Measurements from ENCODE around the gene IRGC. TPM values are rescaled to one million over a fixed set of nuclear protein-coding genes. Genes with fewer than 3 reads are reported as not detected.

IRGC gene
- total RNA-seq, 3 donors from 2014 or later (not counting 1 experiment from before 2014, with no cell fraction given): not detected

DNA sequence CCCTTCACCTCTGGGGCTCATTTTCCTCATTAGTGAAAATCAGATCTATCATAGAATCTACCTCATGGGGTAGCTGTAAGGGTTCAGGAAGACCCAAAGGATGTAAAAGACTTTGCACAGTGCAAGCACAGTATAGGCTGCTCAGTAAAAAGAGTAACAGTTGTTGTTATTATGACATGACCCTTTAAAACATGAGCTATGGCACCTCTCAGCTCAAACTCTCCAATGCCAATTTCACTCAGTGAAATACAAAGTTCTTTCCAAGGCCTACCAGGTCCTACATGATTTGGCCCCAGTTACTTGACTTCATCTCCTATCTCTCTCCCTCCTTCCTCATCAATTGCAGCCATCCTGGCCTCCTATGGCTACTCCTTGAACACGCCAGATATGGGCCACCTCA is 34.0 kb downstream of the IRGC start:
- H3K27ac ChIP-seq (ENCODE audit: low read length): no peak overlapping the region
- H3K4me3 ChIP-seq (ENCODE audit: low read length): no peak overlapping the region
- 92% methylated on average over 1 of the region's 1 CpG for WGBS (ENCODE audit: insufficient coverage)
- Mint-ChIP-seq H3K4me1 (peaks cover 25 to 37% of the 10 kb centered on the region in 2 donors), H3K4me3 (no peak overlapping the region), H3K9me3 (no peaks in the 10 kb centered on the region), H3K36me3 (peaks cover 7% of the 10 kb centered on the region), H3K27me3 (ENCODE audit: low read depth in 2 of 2) (peaks cover 0 to 2% of the 10 kb centered on the region in 2 donors), H3K27ac (no peak overlapping the region)
- H3K4me1 ChIP-seq (ENCODE audit: control insufficient read depth, insufficient read depth, low read length): peaks cover 15% of the 10 kb centered on the region
- TF ChIP-seq, protein P1, sequence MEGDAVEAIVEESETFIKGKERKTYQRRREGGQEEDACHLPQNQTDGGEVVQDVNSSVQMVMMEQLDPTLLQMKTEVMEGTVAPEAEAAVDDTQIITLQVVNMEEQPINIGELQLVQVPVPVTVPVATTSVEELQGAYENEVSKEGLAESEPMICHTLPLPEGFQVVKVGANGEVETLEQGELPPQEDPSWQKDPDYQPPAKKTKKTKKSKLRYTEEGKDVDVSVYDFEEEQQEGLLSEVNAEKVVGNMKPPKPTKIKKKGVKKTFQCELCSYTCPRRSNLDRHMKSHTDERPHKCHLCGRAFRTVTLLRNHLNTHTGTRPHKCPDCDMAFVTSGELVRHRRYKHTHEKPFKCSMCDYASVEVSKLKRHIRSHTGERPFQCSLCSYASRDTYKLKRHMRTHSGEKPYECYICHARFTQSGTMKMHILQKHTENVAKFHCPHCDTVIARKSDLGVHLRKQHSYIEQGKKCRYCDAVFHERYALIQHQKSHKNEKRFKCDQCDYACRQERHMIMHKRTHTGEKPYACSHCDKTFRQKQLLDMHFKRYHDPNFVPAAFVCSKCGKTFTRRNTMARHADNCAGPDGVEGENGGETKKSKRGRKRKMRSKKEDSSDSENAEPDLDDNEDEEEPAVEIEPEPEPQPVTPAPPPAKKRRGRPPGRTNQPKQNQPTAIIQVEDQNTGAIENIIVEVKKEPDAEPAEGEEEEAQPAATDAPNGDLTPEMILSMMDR (IDR thresholded peaks at IDR 0.05): no peak
- no peak for DNase-seq
- no peak for ATAC-seq
- H3K27me3 ChIP-seq (ENCODE audit: control insufficient read depth, insufficient read depth, low read length): no peaks in the 10 kb centered on the region
- intact Hi-C loops (cut with micrococcal nuclease): no loop called here
- no peaks in the 10 kb centered on the region for H3K9me3 ChIP-seq (ENCODE audit: control insufficient read depth, insufficient read depth, low read length)
- peaks cover 49% of the 10 kb centered on the region for H3K36me3 ChIP-seq (ENCODE audit: control insufficient read depth, insufficient read depth, low read length)

DNA sequence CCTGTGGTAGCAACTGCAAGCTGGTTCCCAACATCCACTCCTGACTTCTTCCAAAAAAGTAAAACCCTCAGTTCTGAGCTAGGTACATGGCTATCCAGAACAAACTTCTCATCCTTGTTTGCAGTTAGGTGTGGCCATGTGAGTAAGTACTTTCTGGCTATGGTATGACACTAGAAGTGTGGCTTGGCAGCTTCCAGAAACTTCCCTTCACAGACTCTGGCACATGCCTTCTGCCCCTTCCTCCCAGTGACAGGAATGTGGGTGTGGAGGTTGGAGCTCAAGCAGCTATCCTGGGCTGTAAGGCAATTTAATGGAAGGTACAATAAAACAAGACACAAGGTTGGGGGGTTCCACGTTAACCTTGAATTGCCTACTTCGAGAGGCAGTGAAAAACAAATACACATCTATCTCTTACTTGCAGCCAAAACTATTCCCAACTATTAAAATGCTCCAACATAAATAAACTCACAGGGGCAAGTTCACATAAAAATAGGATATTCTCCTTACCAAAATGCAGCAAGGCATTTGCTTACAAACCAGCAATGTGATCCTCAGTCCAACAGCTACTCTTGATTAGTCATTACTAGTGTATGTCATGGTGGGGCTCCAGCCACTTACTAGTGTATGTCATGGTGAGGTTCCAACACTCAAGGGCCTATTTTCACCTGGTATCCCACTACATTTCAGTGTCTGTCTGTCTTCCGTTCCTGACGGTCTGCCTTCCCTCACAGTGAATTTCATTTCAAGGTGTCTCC is 35.8 kb downstream of the IRGC start:
- Mint-ChIP-seq H3K27me3 (ENCODE audit: low read depth in 2 of 2) (peaks cover 0 to 2% of the 10 kb centered on the region in 2 donors), H3K9me3 (no peaks in the 10 kb centered on the region), H3K4me1 (peaks cover 31 to 41% of the 10 kb centered on the region in 2 donors), H3K4me3 (no peak overlapping the region), H3K27ac (no peak overlapping the region), H3K36me3 (peaks cover 7% of the 10 kb centered on the region)
- intact Hi-C loops (cut with micrococcal nuclease): no loop called here
- no peak overlapping the region for H3K4me3 ChIP-seq (ENCODE audit: low read length)
- DNase-seq (no peak), ATAC-seq (no peak)
- TF ChIP-seq, protein P1 (IDR thresholded peaks at IDR 0.05): no peak
- 97% methylated on average over 2 of the region's 4 CpGs for WGBS (ENCODE audit: insufficient coverage)
- peaks cover 25% of the 10 kb centered on the region for H3K4me1 ChIP-seq (ENCODE audit: control insufficient read depth, insufficient read depth, low read length)
- H3K27ac ChIP-seq (ENCODE audit: low read length): no peak overlapping the region
- no peaks in the 10 kb centered on the region for H3K9me3 ChIP-seq (ENCODE audit: control insufficient read depth, insufficient read depth, low read length)
- no peaks in the 10 kb centered on the region for H3K27me3 ChIP-seq (ENCODE audit: control insufficient read depth, insufficient read depth, low read length)
- peaks cover 37% of the 10 kb centered on the region for H3K36me3 ChIP-seq (ENCODE audit: control insufficient read depth, insufficient read depth, low read length)

DNA sequence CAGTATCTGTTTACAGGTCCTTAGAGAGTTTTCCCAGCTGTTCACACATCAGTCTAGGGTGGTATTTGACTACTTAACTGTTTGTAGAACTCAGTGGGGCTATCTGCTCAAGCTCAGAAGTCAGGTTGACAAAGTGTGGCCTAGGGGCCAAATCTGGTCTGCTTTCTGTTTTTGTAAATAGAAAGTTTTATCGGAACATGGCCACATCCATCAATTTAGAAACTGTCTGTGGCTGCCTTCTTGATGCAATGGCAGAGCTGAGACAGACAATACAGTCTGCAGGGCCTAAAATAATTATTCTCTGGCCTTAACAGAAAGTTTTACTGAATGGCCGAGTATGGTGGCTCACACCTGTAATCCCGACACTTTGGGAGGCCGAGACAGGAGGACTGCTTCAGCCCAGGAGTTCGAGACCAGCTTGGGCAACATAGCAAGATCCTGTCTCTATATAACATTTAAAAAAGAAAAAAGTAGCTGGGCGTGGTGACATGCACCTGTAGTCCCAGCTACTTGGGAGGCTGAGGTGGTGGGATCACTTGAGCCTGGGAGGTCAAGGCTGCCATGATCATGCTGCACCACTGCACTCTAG is 36.5 kb downstream of the IRGC start:
- no peak overlapping the region for H3K27ac ChIP-seq (ENCODE audit: low read length)
- H3K36me3 ChIP-seq (ENCODE audit: control insufficient read depth, insufficient read depth, low read length): peaks cover 30% of the 10 kb centered on the region
- no peak for DNase-seq
- WGBS (ENCODE audit: insufficient coverage): 88% methylated on average over 6 of the region's 6 CpGs
- intact Hi-C loops (cut with micrococcal nuclease): no loop called here
- H3K27me3 ChIP-seq (ENCODE audit: control insufficient read depth, insufficient read depth, low read length): no peaks in the 10 kb centered on the region
- TF ChIP-seq, protein P1 (IDR thresholded peaks at IDR 0.05): no peak
- no peak overlapping the region for H3K4me3 ChIP-seq (ENCODE audit: low read length)
- peak overlapping the region in 1 of 2 donors; percentile 100 for H3K27ac Mint-ChIP-seq
- H3K36me3 Mint-ChIP-seq: peaks cover 7% of the 10 kb centered on the region
- H3K4me3 Mint-ChIP-seq: no peak overlapping the region
- H3K9me3 Mint-ChIP-seq: no peaks in the 10 kb centered on the region
- H3K4me1 ChIP-seq (ENCODE audit: control insufficient read depth, insufficient read depth, low read length): peaks cover 25% of the 10 kb centered on the region
- H3K4me1 Mint-ChIP-seq: peaks cover 31 to 41% of the 10 kb centered on the region in 2 donors
- no peaks in the 10 kb centered on the region for H3K9me3 ChIP-seq (ENCODE audit: control insufficient read depth, insufficient read depth, low read length)
- H3K27me3 Mint-ChIP-seq (ENCODE audit: low read depth in 2 of 2): peaks cover 0 to 2% of the 10 kb centered on the region in 2 donors
- no peak for ATAC-seq
